Effector CD4-positive, alpha-beta T cell (primary cell): ENCODE results near the gene PLEKHA7.
"Not testable (repeated sequence)": the region's sequence is repeated elsewhere in the genome, so short reads cannot be mapped to it uniquely, and the experiment has no call there.

Experiments used
- DNase-seq: peaks from one replicate; pipeline ENCODE4 v3.0.0-alpha.2; 2020

PLEKHA7 gene

GRCh38 chr11:16902781-16903378 is 111.3 kb downstream of the PLEKHA7 start:
- no peak for DNase-seq

GRCh38 chr11:16902182-16902581 is 112.0 kb downstream of the PLEKHA7 start:
- no peak for DNase-seq

- DNase-seq = no peak
These were observed 113.7 kb downstream of the PLEKHA7 start for GRCh38 chr11:16900491-16900890.

GRCh38 chr11:16899708-16900303 is 114.4 kb downstream of the PLEKHA7 start:
- no peak for DNase-seq

- no peak for DNase-seq
These were observed 115.8 kb downstream of the PLEKHA7 start for GRCh38 chr11:16898274-16898985.

- no peak for DNase-seq
These were observed 116.6 kb downstream of the PLEKHA7 start for GRCh38 chr11:16897470-16898061.

- DNase-seq = no peak
These were observed 117.3 kb downstream of the PLEKHA7 start for GRCh38 chr11:16896729-16897469.

- no peak for DNase-seq
These were observed 118.9 kb downstream of the PLEKHA7 start for GRCh38 chr11:16895306-16895705.

- DNase-seq = no peak
These were observed 120.7 kb downstream of the PLEKHA7 start for GRCh38 chr11:16893456-16894066.

GRCh38 chr11:16891964-16892363 is 122.2 kb downstream of the PLEKHA7 start:
- no peak for DNase-seq

- no peak for DNase-seq
These were observed 123.0 kb downstream of the PLEKHA7 start for GRCh38 chr11:16891165-16891564.

- DNase-seq = no peak
These were observed 123.8 kb downstream of the PLEKHA7 start for GRCh38 chr11:16890442-16890841.

- no peak for DNase-seq
These were observed 124.3 kb downstream of the PLEKHA7 start for GRCh38 chr11:16889905-16890304.

GRCh38 chr11:16889010-16889409 is 125.2 kb downstream of the PLEKHA7 start:
- not testable (repeated sequence) for DNase-seq

GRCh38 chr11:16887887-16888286 is 126.3 kb downstream of the PLEKHA7 start:
- DNase-seq = not testable (repeated sequence)

GRCh38 chr11:16883174-16883573 is 131.0 kb downstream of the PLEKHA7 start:
- no peak for DNase-seq

GRCh38 chr11:16881766-16882165 is 132.4 kb downstream of the PLEKHA7 start:
- DNase-seq = no peak

GRCh38 chr11:16881074-16881709 is 133.0 kb downstream of the PLEKHA7 start:
- no peak for DNase-seq

- DNase-seq = no peak
These were observed 133.9 kb downstream of the PLEKHA7 start for GRCh38 chr11:16880184-16880801.

GRCh38 chr11:16879690-16880089 is 134.5 kb downstream of the PLEKHA7 start:
- DNase-seq = no peak

- no peak for DNase-seq
These were observed 137.4 kb downstream of the PLEKHA7 start for GRCh38 chr11:16876837-16877236.
